ENCODE data around the gene IL19.
A peak's percentile ranks its signal among the peaks of the same experiment; 100 is the strongest.
"Not testable (repeated sequence)": the region's sequence is repeated elsewhere in the genome, so short reads cannot be mapped to it uniquely, and the experiment has no call there.

The IL19 gene

DNA sequence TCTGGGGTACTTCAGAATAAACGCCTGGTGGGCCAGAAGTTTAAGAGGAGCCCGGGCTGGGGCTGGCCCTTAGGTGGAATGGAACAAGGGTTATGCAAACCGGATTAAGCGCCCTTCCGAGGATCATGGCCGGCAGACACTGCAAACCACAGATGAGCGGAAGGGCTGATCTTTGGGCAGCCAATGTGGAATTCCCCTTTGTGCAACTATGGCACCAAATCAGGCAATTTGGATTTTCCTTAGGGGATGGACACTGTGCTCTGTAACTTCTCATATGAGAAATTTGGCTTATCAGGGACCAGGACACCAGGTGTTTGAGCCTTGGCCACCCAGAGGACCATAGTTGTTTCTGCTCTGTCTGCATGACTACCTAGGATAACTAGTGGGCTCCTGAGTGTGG is 7.5 kb downstream of the IL19 start:
- DNase-seq = no peak

DNA sequence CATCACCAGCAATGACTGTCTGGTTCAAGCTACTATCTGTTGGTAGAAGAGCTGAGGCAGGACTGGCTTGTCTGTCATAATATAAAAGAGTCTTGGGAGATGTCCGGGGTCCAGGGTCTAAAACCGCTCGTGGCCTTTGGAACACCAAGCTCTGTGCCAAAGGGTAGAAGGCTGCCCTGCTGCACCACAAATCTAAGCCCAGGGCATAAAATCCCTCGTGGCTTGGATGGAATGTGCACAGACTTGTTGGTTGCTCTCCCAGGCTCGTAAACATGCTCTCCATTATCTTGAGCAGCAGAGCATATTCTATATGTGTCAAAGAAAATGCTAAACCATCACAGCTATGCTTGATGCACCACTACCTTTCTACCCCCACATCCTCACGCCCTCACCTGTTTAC is 8.3 kb downstream of the IL19 start:
- not testable (repeated sequence) for DNase-seq

DNA sequence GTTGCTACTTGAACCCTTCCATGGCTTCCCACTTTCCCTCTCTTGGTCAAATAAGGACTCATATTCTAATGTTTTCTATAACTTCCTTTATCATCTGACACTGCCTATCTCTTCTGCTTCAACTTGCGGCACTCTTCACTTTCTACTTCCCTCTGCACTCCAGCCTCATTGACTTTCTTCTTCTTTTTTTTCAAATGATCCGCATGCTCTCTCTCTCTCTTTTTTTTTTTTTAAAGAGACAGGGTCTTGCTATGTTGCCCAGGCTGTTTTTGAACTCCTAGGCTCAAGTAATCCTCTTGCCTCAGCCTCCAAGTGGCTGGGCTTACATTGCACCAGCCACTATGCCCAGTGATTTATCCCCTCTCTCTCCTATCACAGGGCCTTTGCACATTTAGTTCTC is 9.1 kb downstream of the IL19 start:
- DNase-seq = no peak

DNA sequence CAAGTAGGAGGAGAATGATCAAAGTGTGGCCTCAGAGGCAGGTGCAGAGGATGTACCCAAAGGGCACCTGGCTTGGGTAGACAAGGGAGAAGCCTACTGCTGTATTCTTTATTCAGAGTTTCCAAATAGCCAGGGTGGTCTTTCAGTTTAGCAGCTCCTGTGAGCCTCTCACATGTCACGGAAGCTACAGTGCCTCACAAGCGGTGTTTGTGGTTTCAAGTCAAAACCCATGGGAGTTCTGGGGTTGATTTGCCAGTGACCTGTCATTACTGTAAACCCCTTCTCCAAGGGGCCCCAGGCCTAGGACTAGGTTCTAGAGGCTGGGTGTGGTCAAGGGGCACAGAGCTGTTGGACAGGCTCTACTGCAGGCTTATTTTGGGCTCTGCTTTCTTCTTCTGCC is 11.9 kb downstream of the IL19 start:
- DNase-seq = no peak

DNA sequence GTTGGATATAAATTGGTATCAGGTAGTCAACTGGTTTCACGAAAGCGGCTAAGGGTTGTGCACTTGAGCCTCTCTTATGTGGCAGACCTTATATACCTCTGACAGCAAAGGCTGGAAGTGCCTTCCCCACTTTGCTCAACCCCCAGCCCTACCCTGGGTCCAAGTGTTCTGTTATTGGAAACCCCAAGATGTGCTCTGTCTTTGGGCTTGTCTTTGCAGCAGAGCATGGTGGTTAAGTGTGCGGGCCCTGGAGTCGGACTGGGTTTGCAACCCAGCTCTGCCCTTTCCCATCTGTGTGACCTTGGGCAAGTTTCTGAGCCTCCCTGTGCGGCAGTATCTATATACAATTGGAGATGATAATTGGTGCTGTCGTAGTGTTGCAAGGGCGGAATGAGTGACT is 12.9 kb downstream of the IL19 start:
- DNase-seq = no peak

DNA sequence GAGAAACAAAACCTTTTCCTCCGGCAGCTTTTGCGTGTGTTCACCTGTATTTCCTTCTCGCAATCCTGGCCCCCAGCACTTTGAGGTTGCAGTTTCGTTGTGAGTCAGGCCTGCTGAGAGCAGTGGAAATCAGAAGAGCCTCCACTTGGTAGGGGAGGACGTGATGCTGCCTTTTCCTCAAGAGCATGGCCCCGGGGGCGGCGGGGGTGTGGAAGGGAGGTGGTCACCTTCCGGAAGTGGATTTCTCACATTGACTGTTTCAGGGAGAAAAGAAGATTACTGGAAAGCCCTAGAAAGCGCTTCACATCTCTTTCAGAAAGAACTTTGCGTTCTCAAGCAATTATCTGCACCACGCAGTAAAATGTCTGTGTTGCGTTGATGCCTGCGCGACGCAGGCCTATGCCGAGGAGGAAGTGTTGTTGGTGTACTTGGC is 13.9 kb downstream of the IL19 start:
- DNase-seq = peak; percentile 94

DNA sequence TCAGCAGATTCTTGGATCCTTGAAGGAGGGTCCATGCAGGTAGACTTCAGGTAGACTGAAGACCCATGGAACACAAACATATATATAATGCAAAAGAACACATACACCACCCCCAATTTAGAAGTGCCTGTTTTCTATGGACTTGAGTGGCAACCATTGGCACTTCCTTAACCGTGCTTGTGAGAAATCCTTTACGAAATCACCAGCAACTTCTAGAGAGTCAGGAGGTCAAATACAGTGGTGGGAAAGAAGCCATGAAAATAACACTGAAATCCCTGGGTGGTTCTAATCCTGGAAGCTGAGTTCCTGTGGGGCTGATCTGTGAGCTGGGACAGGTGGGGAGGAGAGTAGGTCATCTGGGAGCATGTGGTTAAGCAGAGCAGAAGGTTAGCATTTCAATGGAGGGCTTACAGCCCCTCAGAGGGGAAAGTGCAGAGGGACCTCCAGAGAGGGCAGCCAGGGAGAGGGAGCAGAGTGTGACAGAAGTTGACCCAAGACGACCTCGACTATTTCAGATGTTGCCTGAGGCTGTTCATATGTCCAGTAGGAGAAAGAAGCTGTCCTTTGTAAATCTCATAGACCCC is 14.7 kb downstream of the IL19 start:
- DNase-seq = no peak

DNA sequence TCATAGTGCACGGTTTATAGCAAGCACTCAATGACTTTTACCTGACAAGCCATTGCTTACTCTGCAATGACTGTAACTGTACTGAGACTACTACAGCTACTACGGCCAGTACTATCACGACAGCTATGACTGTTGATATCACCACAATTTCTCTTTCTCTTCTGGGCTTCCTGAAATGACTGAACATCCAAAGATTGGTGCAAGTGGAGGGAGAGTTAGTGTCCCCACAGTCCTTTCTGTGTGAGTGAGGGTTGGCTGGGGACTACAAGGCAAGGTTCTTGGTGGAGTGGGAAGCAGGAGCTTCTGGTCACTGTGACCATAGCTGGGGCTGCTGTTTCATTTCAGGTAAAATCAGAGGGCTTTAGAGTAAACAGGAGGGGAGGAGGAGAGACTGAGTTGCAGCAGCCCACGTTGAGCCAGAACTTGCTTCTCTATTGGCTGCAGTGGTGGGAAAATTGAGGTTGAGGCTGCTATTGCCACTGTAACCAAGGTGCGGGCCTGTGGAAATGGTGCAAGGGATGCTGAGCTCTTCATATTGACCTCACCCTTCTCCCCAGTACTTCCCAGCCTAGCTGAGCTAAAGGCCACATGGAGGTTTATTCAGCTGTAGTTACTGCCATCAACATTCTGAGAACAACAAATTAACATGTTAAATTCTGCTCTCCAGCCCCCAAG is 15.8 kb downstream of the IL19 start:
- DNase-seq = no peak

DNA sequence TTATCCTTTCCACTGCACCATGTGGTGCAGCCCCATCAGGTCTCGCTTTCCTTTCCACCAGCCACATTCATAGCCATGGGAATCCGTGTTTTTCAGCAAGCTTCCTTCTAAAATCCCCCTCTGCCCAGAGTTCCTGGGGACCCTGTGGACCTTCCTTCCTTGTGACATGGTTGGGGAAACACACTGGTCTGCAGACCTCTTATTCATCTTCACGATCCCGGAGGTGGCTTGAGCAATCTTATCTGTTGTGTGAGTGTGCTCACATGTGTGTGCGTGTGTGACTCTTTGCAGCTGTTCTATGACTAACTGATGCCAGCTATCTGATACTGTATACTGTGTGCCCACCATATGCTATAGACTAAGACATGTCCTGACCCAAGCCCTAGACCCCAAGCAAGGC is 17.3 kb downstream of the IL19 start:
- no peak for DNase-seq

DNA sequence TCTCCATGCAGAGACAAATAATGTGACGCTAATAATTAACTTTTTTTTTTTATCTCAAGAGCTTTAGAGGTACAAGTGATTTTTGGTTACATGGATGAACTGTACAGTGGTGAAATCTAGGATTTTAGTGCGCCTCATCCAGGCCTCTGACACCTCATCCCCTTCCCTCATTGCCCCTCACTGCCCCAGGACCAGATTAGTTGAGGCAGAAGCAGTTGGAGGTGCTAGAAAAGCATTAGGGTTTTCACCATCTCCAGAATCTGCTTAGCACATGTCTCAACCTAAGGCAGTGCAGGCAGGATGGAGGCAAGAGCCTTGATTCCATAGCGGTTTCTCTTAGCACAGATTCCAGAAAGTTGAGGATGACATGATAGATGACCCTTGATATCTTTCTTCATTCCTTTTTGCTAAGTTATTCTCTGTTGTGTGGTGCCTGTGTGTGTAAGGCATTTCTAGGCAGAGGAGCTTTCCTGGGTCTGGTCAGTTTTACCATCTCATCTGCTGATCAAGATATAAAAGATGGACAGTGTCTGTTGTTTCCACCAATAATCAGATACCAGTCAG is 18.0 kb downstream of the IL19 start:
- no peak for DNase-seq

DNA sequence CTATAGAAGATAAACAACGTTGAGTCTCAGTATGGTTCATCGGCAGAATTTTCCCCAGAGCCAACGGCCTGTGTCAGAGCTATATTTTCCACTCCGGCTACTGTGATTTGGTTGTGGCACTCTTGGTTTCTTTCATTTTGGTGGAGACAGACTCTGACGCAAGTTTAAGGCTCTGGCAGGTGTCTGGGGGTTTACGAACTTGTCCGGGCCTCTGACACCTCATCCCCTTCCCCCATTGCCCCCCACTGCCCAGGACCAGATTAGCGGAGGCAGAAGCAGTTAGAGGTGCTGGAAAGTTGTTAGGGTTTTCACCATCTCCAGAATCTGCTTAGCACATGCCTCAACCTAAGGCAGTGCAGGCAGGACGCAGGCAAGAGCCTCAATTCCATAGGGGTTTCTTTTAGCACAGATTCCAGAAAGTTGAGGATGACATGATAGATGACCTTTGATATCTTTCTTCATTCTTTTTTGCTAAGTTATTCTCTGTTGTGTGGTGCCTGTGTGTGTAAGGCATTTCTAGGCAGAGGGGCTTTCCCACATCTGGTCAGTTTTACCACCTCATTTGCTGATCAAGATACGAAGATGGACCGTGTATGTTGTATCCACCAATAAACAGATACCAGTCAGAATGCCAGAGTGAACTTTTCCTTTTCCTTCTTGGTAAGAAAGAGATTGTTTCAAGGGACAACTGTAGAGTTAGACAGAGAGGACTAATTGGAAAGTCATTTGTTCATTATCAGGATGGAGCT is 20.1 kb downstream of the IL19 start:
- no peak for DNase-seq

DNA sequence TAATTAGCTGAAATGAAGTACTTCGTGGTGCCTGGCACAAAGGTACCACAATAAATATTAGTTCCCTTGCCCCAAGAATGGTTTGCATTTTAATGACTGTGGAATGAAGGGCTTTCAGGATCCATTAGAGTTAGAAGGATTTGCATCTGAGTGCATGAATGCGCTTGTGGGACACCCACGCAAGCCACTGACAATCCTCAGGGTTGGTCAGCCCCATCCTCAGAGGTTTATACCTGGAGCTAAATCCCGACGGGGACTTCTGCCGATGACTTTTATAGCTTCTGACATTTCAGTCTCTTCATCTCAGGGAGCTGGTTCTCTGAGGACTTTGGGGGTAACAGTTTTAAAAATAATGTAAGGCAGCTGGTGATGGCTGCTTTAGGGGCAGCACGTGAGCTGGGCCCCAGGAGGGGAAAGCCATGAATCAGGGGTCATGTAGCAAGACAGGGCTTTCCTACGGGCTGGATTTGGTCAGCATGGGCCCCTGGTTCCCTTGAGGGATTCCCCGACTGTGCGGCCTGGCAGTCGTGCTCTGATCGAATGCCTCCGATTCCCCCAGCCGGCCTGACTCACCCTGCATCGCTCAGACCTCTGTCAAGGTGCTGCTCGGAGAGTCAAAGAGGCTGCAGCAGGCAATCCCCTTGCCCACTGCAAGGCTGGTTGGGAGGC is 22.5 kb downstream of the IL19 start:
- no peak for DNase-seq

DNA sequence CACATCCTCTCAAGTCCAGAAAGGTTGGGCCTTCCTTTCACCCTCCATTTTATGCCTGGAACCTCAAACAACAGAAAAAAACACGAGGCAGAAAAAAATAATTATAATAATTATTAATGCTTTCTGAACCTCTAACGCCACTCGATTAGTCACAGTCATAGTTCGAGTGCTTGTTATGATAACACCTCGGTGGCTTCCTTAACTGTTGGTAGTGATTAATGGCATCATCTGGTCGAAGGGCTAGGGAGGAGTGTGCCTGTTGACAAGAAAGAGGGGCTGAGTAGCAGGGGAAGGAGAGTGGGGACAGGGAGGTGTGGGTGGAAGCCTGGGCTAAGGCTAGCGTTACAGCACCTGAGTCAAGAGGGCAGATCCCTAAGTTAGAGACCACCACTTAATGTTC is 23.0 kb downstream of the IL19 start:
- DNase-seq = no peak

DNA sequence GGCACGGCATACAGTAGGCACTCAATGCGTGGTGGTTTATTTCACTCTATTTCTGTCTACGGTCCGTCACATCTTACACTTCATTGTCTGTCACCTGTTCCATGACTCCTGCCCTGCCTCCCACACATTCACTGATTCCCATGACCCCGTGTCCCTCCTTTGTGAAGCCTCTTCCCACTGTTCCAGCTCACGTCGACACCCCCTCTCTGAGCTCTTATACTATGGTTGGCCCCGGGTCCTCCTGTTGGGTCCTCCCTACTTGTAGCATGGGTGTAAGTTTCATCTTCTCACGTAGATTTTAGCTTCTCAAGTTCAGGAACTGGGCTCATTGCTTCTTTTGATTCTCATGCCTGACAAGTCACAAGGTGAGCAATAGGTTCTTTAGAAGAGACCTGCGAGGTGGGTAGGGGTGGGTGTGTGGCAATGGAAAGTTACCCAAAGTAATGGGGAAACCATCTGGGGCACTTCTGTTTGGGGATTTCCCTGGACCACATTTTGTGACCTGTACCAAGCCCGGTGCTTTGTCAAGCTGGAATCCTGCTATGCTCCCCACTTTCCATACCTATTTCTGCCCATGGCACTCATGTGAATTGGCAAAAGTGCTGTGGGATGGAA is 23.8 kb downstream of the IL19 start:
- DNase-seq = peak; percentile 82

DNA sequence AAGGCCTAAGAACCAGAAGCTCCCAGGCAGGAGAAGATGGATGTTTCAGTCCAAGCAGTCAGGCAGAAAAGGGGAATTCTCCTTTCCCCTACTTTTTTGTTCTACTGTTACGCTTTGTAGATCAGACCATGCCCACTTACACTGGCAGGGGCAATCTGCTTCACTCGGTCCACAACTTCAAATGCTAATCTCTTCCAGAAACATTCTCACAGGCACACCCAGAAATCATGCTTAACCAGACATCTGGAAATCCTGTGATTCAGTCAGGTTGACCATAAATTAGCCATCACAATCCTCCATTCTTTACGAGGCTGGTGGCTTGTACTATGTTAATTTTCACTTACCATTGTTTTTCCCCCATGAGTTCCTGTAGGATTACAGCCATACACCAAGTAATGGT is 25.5 kb downstream of the IL19 start:
- no peak for DNase-seq

DNA sequence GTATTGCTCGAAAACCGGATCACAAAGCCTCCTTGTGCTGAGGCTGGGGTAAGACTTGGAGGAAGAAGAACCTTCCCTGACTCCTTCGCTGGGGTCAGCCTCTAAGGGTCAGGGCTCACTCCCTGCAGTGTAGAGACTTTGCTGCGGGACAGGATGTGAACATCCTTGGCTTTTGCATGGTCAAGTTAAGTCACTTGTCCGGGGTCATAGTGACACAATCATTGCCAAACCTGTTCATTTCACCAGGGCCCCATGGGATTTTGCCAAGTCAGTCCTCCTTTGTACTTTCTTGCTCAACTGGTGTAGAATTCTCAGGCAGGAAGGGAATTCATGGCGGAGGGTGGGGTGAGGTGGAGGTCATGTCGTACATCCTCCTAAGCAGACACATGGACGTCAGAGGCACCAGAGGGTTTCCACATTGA is 26.4 kb downstream of the IL19 start:
- no peak for DNase-seq

DNA sequence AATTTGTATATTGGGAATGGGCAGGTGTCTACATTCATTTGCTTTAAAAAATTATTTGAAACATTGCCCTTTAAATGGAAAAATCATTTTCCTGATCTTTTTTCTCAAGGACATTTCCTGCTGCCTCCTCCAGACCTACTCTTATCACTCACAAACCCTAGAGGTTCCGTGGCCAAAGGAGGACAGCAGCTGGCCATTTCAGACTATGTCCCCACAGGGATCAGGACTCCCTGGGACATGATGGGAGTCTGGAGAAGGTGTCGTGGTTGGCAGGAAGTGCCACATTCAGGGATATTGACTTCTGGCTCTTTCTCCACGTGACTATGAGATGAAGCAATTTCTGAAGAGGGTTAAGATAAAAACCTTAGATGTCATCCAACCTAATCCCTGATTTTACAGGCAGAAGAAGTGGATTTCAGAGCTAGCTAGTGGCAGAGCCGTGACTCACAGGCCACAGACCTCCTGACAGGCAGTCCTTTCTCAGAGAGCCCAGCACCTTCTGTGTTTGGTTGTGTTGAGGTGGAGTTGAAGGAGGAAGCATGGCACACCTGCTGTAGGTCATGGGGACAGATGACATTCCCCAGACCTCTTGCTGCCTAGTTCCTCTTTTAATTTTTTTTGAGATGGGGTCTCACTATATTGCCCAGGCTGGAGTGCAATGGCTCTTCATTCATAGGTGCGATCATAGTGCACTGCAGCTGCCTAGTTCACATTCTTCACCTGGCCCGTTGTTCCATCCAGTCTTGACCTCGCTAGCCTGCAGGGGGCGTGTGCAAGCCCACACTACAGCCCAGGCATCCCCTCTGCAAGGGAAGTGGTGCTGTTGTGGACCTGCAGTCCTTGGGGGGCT is 27.2 kb downstream of the IL19 start:
- DNase-seq = peak; percentile 69

DNA sequence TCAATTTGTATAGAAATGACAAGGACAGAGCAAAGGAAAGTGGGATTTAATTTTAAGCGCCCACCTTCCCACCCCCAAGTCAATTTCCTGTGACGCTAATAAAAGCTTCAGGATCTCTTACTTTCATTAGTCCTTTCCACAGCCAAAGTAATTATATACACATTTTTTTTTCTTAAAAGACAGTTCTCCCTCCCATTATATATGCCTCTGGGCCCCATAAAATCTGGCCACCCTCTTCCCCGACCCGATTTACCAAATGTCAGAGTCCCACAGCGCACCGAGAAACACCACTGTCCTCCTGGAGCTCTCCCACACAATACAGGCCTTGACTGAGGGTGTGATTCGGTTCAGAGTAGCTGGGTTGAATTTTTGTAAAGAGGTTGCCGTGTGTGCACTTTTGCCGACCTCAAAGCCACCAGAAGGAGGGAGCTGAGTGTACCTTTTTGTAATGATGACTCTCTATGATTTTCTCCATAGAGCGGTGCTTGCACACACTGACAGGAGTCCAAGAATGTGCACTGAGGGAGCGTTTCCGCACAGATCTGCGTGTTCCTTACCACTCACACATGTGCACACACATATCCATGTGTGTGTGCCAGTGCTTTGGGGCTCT is 27.9 kb downstream of the IL19 start:
- no peak for DNase-seq

DNA sequence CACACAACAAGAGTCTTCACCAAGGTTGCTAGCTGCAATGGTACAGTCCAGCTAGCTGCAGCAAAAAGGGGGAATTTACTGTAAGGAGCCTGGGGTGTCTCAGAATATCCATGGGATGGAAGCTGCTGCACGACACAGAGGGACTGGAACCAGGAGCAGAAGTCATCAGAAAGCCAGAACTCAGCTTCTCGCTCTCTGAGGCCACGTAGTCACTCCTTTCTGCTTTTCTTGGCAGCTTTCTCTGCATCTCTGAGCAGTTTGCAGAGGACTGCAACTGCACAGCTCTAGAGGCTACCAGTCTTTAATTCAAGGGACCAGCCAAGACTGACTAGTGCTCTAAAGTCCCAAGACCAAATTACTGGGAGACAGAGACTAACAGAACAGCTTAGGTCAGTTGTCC is 28.7 kb downstream of the IL19 start:
- DNase-seq = no peak

DNA sequence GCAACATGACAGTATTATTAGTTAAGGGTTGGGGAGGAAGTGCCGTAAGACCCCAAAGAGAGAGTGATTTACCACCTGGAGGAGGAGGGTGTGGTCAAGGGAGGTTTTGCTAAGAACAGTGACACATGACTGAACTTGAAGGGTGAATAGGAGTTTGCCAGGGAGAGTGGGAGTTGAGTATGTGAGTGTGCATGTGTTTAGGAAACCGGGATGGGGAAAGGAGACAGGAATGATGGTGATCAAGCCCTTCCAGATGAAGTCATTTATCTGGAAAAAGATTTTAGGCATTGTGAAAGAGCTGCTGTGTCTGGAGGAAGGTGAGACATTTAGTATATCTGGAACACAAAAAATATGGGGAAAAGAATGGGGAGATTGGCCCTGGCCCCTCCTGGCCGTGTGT is 29.8 kb downstream of the IL19 start:
- DNase-seq = no peak

DNA sequence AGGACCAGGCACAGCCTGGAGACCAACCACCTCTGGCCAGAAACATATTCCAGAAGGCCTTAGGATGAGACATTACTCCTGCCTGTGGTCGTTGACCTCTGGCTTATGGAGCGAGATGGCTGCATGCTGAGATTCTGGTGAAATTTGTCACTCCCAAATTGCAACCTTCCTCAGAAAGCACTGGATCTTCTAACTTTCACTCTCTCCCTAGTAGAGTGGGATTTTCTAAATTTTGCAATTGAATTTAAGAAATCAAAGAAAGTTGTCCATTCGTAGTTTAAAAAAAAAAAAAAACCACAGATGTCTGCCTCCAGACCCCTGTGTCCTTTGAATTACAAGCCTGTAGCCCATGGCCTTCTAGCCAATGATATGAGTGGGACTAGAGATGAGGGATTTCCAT is 30.3 kb downstream of the IL19 start:
- DNase-seq = no peak

DNA sequence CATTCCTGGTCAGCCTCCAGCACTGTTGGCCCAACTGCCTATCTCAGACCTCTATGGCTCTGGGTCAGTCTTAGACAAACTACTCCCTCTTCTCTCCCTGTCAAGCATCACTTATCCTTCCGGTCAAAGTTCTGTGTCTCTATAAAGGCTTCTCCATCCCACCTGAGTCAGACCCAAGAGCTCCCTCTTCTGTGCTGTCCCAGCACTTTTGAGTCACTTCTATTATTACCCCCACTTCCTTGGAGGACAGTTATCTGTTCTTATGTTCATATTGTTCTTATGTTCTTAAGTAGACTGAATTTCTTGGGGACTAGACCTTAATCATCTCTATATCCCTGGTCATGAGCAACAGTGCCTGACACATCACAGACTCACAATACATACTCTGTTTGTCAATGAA is 30.9 kb downstream of the IL19 start:
- no peak for DNase-seq
